Retinal pigment epithelial cell (primary cell): ENCODE measurements around the gene RUNX2.

Experiments used
- DNase-seq: peaks from one replicate; pipeline ENCODE4 v3.0.0-alpha.2; 2010; ENCODE audit warnings: low read depth
- H3K4me3 ChIP-seq: 2 replicates; pipeline ENCODE4 v1.5.1; 2011; ENCODE audit warnings: mild to moderate bottlenecking, low read length, control low read depth, moderate library complexity
- CTCF ChIP-seq: conservative IDR thresholded peaks from 2 replicates; pipeline ENCODE4 v1.5.1; 2011; ENCODE audit warnings: low read depth, low read length, control low read depth, inconsistent platforms

The RUNX2 gene

GRCh38 chr6:45591306-45591705 is 263.2 kb downstream of the RUNX2 start:
- no peak for TF ChIP-seq CTCF
- no peak overlapping the region for H3K4me3 ChIP-seq
- DNase-seq = no peak

- DNase-seq = no peak
- no peak for TF ChIP-seq CTCF
- no peak overlapping the region for H3K4me3 ChIP-seq
Observed at GRCh38 chr6:45591890-45592289, 263.8 kb downstream of the RUNX2 start.

GRCh38 chr6:45592991-45593390 is 264.9 kb downstream of the RUNX2 start:
- no peak overlapping the region for H3K4me3 ChIP-seq
- no peak for TF ChIP-seq CTCF
- DNase-seq = no peak

- no peak for DNase-seq
- H3K4me3 ChIP-seq = no peak overlapping the region
- TF ChIP-seq CTCF = no peak
Observed at GRCh38 chr6:45595010-45595851, 267.1 kb downstream of the RUNX2 start.

GRCh38 chr6:45597424-45597823 is 269.3 kb downstream of the RUNX2 start:
- DNase-seq = no peak
- no peak for TF ChIP-seq CTCF
- H3K4me3 ChIP-seq = no peak overlapping the region

DNA sequence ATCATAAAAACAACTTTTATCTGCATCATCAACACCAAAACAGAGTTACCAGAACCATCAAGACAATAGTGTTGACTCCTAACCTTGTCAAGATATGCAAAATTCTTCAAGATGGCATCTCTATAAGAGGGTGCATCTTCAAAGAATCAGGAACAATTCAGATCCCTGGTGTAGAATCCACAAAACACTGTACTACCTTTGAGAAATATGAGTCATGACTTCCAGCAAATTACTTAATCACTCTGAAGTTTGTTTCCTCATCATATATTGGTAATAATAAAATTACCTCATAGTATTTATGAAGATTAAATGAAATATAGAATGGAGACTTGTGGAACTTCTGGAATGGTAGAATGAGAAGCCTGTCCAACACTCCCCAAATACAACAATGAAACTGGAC is 270.9 kb downstream of the RUNX2 start:
- TF ChIP-seq CTCF = no peak
- H3K4me3 ChIP-seq = no peak overlapping the region
- DNase-seq = no peak

DNA sequence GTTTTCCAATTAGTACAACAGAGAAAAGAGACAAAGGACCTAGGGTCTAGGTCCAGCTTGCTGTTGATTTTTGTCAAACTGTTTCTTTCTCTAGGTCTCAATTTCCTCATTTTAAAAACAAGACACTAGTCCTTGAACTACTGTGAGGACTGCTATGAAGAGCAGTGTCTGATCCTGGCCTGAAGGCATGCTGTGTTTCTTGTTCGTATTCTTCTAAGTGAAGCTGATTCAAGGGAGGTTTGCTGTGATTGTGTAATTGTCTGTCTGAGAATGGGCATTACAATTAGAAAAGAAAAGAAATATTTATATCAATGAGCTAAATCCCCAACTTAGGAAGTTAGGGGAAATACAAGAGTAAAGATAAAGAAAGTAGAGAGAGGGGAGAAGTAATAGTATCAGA is 277.8 kb downstream of the RUNX2 start:
- DNase-seq = no peak
- TF ChIP-seq CTCF = no peak
- no peak overlapping the region for H3K4me3 ChIP-seq
